ENCODE results near the gene MRFAP1L1. TPM values are rescaled to one million over a fixed set of nuclear protein-coding genes. Genes with fewer than 3 reads are reported as not detected.
A peak's percentile ranks its signal among the peaks of the same experiment; 100 is the strongest.

MRFAP1L1 gene
- total and polyA plus RNA-seq, 9 of the 15 experiments (the other 6 are each of a cell fraction or from before 2014, with no cell fraction given), result 37.6 to 111 (median 83.8) TPM

GRCh38 chr4:6716018-6716911 lies 6.6 kb upstream of the MRFAP1L1 start, which contains the start of gene BLOC1S4 (continued):
- TF ChIP-seq E2F8 (IDR thresholded peaks at IDR 0.05; ENCODE audit: low read depth, partially characterized antibody) (peak; percentile 76), SAFB (IDR thresholded peaks at IDR 0.05; ENCODE audit: borderline replicate concordance, low read depth, low read length) (peak; percentile 74), E2F3 (CRISPR knock-in tag; IDR thresholded peaks at IDR 0.05) (peak; percentile 49; the same call in 1 of the 2 replicates), PYGO2 (tag; IDR thresholded peaks at IDR 0.05) (no peak), ATF7 (IDR thresholded peaks at IDR 0.05) (peak; percentile 75), SRSF3 (IDR thresholded peaks at IDR 0.05; ENCODE audit: insufficient read depth, low read length) (no peak), PTBP1 (IDR thresholded peaks at IDR 0.05; ENCODE audit: low read depth, low read length) (no peak), MYBL2 (IDR thresholded peaks at IDR 0.05; ENCODE audit: low read depth) (no peak), MYBL2 (CRISPR knock-in tag; IDR thresholded peaks at IDR 0.05; ENCODE audit: borderline replicate concordance) (no peak), TBP (optimal IDR thresholded peaks at IDR 0.05; ENCODE audit: low read depth, low read length) (peak; percentile 73), YY1 (IDR thresholded peaks at IDR 0.05; ENCODE audit: borderline replicate concordance in 1 of 3, control insufficient read depth in 1 of 3, extremely low read depth in 1 of 3, insufficient read depth in 3 of 3, insufficient read length in 1 of 3, insufficient replicate concordance in 2 of 3, low read depth in 1 of 3, low read length in 2 of 3) (peak in 2 of 3 experiments; percentile 75 to 79)
- TF ChIP-seq, protein P1, sequence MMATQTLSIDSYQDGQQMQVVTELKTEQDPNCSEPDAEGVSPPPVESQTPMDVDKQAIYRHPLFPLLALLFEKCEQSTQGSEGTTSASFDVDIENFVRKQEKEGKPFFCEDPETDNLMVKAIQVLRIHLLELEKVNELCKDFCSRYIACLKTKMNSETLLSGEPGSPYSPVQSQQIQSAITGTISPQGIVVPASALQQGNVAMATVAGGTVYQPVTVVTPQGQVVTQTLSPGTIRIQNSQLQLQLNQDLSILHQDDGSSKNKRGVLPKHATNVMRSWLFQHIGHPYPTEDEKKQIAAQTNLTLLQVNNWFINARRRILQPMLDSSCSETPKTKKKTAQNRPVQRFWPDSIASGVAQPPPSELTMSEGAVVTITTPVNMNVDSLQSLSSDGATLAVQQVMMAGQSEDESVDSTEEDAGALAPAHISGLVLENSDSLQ (IDR thresholded peaks at IDR 0.05), result no peak
- TF ChIP-seq, protein P2, sequence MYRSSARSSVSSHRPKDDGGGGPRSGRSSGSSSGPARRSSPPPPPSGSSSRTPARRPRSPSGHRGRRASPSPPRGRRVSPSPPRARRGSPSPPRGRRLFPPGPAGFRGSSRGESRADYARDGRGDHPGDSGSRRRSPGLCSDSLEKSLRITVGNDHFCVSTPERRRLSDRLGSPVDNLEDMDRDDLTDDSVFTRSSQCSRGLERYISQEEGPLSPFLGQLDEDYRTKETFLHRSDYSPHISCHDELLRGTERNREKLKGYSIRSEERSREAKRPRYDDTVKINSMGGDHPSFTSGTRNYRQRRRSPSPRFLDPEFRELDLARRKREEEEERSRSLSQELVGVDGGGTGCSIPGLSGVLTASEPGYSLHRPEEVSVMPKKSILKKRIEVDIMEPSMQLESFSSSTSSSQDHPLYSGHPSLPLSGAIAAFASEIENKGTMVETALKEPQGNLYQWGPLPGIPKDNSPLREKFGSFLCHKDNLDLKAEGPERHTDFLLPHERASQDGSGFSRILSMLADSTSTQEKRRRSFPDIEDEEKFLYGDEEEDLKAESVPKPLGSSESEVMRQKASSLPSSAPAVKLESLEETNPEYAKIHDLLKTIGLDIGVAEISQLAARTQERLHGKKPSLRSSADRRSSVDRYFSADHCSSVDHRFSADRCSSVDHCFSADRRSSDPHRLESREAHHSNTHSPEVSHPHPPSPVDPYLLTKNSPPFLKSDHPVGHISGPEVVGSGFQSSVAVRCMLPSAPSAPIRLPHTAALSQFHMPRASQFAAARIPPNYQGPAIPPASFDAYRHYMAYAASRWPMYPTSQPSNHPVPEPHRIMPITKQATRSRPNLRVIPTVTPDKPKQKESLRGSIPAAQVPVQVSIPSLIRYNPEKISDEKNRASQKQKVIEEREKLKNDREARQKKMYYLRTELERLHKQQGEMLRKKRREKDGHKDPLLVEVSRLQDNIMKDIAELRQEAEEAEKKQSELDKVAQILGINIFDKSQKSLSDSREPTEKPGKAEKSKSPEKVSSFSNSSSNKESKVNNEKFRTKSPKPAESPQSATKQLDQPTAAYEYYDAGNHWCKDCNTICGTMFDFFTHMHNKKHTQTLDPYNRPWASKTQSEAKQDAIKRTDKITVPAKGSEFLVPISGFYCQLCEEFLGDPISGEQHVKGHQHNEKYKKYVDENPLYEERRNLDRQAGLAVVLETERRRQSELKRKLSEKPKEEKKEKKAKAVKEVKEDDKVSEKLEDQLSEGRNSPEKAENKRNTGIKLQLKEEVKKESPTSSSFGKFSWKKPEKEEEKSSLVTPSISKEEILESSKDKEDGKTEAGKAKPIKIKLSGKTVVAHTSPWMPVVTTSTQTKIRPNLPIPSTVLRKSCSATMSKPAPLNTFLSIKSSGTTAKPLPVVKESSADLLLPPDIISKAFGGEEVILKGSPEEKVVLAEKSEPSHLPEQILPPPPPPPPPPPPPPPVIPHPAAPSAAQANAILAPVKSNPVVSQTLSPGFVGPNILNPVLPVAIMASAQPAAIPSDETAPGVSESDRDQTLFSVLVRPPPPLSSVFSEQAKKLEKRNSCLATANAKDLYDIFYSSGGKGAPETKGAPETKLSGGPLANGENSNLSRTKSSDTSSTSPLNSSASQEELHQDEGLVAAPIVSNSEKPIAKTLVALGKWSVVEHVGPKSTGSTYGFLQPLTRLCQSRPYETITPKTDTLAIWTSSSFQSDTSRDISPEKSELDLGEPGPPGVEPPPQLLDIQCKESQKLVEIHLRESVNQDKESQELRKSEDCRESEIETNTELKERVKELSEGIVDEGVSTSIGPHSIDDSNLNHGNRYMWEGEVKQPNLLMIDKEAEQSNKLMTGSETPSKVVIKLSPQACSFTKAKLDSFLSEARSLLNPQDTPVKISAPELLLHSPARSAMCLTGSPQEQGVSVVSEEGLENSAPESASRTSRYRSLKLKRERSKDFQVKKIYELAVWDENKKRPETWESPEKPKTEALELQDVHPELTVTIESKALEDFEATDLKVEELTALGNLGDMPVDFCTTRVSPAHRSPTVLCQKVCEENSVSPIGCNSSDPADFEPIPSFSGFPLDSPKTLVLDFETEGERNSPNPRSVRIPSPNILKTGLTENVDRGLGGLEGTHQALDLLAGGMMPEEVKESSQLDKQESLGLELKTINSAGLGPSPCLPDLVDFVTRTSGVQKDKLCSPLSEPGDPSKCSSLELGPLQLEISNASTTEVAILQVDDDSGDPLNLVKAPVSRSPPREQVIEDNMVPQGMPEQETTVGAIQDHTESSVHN (IDR thresholded peaks at IDR 0.05; ENCODE audit: borderline replicate concordance in 1 of 2, low read depth in 1 of 2), result no peak; a peak in 1 of 4 replicates
